WTC11 (cell line): ENCODE measurements around the gene SPO11.

Source experiments
- CBFB ChIP-seq: sonication (generic); formaldehyde crosslinking; IDR thresholded peaks from 2 replicates; pipeline ENCODE4 v1.8.1; 2022; ENCODE audit warnings: mild to moderate bottlenecking, low read depth, missing genetic modification reagents
- CREB1 ChIP-seq: sonication (generic); formaldehyde crosslinking; IDR thresholded peaks from 2 replicates; pipeline ENCODE4 v1.8.0; 2023; ENCODE audit warnings: mild to moderate bottlenecking, missing genetic modification reagents
- ESRRA ChIP-seq: sonication (generic); formaldehyde crosslinking; IDR thresholded peaks from 2 replicates; pipeline ENCODE4 v1.8.1; 2022; ENCODE audit warnings: mild to moderate bottlenecking, missing genetic modification reagents, borderline replicate concordance
- GRHL2 ChIP-seq: fragments of 250-450 bp; sonication (Bioruptor Pico); IDR thresholded peaks from 2 replicates; pipeline ENCODE4 v1.8.0; 2022; ENCODE audit warnings: mild to moderate bottlenecking, moderate library complexity; ENCODE audit not compliant: insufficient replicate concordance, severe bottlenecking
- GTF2I ChIP-seq: fragments of 250-450 bp; sonication (Bioruptor Pico); conservative IDR thresholded peaks from 2 replicates; pipeline ENCODE4 v1.4.0; 2021; ENCODE audit warnings: mild to moderate bottlenecking
- OVOL2 ChIP-seq: fragments of 250-450 bp; sonication (Bioruptor Pico); IDR thresholded peaks from 2 replicates; pipeline ENCODE4 v1.9.0; 2021; ENCODE audit warnings: mild to moderate bottlenecking, borderline replicate concordance
- PRRX2 ChIP-seq: fragments of 250-450 bp; sonication (Bioruptor Pico); IDR thresholded peaks from 2 replicates; pipeline ENCODE4 v1.8.0; 2021; ENCODE audit warnings: mild to moderate bottlenecking
- TF ChIP-seq, protein P1 (sequence below): fragments of 200-600 bp; IDR thresholded peaks from 2 replicates; pipeline ENCODE4 v1.8.0; 2022; ENCODE audit warnings: antibody characterized with exemption
- TF ChIP-seq, protein P2 (sequence below): sonication (generic); formaldehyde crosslinking; IDR thresholded peaks from 2 replicates; pipeline ENCODE4 v1.8.1; 2023; ENCODE audit warnings: mild to moderate bottlenecking, missing genetic modification reagents

DNA sequence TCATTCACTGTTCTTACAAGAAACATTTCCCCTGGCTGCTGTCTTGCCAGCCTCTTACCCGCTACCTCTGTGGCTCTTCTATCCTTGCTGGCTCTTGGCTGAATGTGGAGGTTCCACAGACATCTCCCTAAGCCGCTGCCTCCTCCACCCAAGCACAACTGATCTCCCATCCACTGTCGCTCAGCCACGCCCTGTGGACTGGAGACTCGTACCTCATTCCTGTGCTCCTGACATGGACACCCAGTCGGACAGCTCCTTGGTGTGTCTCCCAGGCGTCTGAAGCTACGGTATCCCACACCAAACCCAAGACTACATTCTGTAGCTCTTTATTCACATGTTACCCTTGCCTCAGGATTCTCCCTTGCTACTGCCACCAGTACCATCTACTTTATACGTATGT lies 40.7 kb downstream of the SPO11 start:
- no peak for TF ChIP-seq ESRRA (CRISPR knock-in tag)
- no peak for TF ChIP-seq CREB1 (CRISPR knock-in tag)
- TF ChIP-seq, protein P1, sequence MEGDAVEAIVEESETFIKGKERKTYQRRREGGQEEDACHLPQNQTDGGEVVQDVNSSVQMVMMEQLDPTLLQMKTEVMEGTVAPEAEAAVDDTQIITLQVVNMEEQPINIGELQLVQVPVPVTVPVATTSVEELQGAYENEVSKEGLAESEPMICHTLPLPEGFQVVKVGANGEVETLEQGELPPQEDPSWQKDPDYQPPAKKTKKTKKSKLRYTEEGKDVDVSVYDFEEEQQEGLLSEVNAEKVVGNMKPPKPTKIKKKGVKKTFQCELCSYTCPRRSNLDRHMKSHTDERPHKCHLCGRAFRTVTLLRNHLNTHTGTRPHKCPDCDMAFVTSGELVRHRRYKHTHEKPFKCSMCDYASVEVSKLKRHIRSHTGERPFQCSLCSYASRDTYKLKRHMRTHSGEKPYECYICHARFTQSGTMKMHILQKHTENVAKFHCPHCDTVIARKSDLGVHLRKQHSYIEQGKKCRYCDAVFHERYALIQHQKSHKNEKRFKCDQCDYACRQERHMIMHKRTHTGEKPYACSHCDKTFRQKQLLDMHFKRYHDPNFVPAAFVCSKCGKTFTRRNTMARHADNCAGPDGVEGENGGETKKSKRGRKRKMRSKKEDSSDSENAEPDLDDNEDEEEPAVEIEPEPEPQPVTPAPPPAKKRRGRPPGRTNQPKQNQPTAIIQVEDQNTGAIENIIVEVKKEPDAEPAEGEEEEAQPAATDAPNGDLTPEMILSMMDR, result no peak
- TF ChIP-seq GRHL2 (CRISPR knock-in tag), result no peak
- no peak for TF ChIP-seq CBFB (CRISPR knock-in tag)
- TF ChIP-seq GTF2I, result no peak
- TF ChIP-seq PRRX2 (CRISPR knock-in tag), result no peak
- no peak for TF ChIP-seq OVOL2
- TF ChIP-seq, protein P2, sequence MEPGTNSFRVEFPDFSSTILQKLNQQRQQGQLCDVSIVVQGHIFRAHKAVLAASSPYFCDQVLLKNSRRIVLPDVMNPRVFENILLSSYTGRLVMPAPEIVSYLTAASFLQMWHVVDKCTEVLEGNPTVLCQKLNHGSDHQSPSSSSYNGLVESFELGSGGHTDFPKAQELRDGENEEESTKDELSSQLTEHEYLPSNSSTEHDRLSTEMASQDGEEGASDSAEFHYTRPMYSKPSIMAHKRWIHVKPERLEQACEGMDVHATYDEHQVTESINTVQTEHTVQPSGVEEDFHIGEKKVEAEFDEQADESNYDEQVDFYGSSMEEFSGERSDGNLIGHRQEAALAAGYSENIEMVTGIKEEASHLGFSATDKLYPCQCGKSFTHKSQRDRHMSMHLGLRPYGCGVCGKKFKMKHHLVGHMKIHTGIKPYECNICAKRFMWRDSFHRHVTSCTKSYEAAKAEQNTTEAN, result no peak
